D721Med (cell line): ENCODE results near the gene OS9.

Experiments used
- DNase-seq: peaks from one replicate; pipeline ENCODE4 v3.0.0; 2011; ENCODE audit warnings: low spot score; ENCODE audit not compliant: insufficient read length
- FAIRE-seq: peaks from 2 replicates; lab custom pipeline; 2011; peaks lifted over from hg19 to GRCh38; lab: Jason Lieb, UNC
- CTCF ChIP-seq: IDR thresholded peaks from 2 replicates; pipeline ENCODE4 v1.5.1; 2012; ENCODE audit warnings: mild to moderate bottlenecking, control low read depth; ENCODE audit not compliant: insufficient read depth; ENCODE audit errors: missing control alignments

OS9 gene

GRCh38 chr12:57687862-57688261 is 6.1 kb upstream of the OS9 start:
- TF ChIP-seq CTCF, result no peak
- no peak for FAIRE-seq
- no peak for DNase-seq

- no peak for FAIRE-seq
- DNase-seq, result no peak
- TF ChIP-seq CTCF, result no peak
These were observed 5.0 kb upstream of the OS9 start for GRCh38 chr12:57688931-57689330.

GRCh38 chr12:57692500-57692899 is 1.4 kb upstream of the OS9 start:
- FAIRE-seq (no peak), DNase-seq (no peak)
- TF ChIP-seq CTCF, result no peak

- DNase-seq, result no peak
- no peak for FAIRE-seq
- no peak for TF ChIP-seq CTCF
These were observed 644 bp upstream of the OS9 start for GRCh38 chr12:57693317-57693658.

- FAIRE-seq (no peak), DNase-seq (no peak)
- TF ChIP-seq CTCF, result no peak
These were observed 607 bp downstream of the OS9 start for GRCh38 chr12:57694459-57695019.

GRCh38 chr12:57695770-57696432 is 2.0 kb downstream of the OS9 start:
- DNase-seq, result no peak
- no peak for TF ChIP-seq CTCF
- FAIRE-seq, result no peak

- no peak for TF ChIP-seq CTCF
- DNase-seq (no peak), FAIRE-seq (no peak)
These were observed 3.1 kb downstream of the OS9 start for GRCh38 chr12:57697076-57697475.
